Activated CD4-positive, alpha-beta T cell treated with anti-CD3 and anti-CD28 coated beads, Interleukin-2, amount 50 U/mL, for 24 hours (primary cell): ENCODE results near the gene DENND1B.
"Not testable (repeated sequence)": the region's sequence is repeated elsewhere in the genome, so short reads cannot be mapped to it uniquely, and the experiment has no call there.

Experiments
- DNase-seq, 2 donors: peaks; one replicate each; pipeline ENCODE4 v3.0.0-alpha.2; 2020; ENCODE audit warnings: low read depth in 1 of 2, low spot score in 1 of 2

DENND1B gene

GRCh38 chr1:197637406-197637805 lies 137.9 kb downstream of the DENND1B start:
- no peak for DNase-seq

GRCh38 chr1:197633447-197634078 lies 141.7 kb downstream of the DENND1B start:
- no peak for DNase-seq

GRCh38 chr1:197632651-197633050 lies 142.6 kb downstream of the DENND1B start:
- DNase-seq, result no peak

- no peak for DNase-seq
These were observed 143.3 kb downstream of the DENND1B start for GRCh38 chr1:197632005-197632404.

GRCh38 chr1:197622371-197622770 lies 152.9 kb downstream of the DENND1B start:
- DNase-seq, result no peak

GRCh38 chr1:197621761-197622160 lies 153.5 kb downstream of the DENND1B start:
- no peak for DNase-seq

- DNase-seq, result no peak
These were observed 154.5 kb downstream of the DENND1B start for GRCh38 chr1:197620714-197621163.

- no peak for DNase-seq
These were observed 156.2 kb downstream of the DENND1B start for GRCh38 chr1:197619008-197619640.

- DNase-seq, result no peak
These were observed 157.2 kb downstream of the DENND1B start for GRCh38 chr1:197618061-197618460.

- no peak for DNase-seq
These were observed 159.6 kb downstream of the DENND1B start for GRCh38 chr1:197615693-197616011.

GRCh38 chr1:197614916-197615692 lies 160.2 kb downstream of the DENND1B start:
- DNase-seq, result no peak

- no peak for DNase-seq
These were observed 169.0 kb downstream of the DENND1B start for GRCh38 chr1:197606168-197606845.

- no peak for DNase-seq
These were observed 171.0 kb downstream of the DENND1B start for GRCh38 chr1:197604302-197604701.

- no peak for DNase-seq
These were observed 174.5 kb downstream of the DENND1B start for GRCh38 chr1:197600751-197601150.

GRCh38 chr1:197599789-197600188 lies 175.5 kb downstream of the DENND1B start:
- no peak for DNase-seq

GRCh38 chr1:197598935-197599334 lies 176.3 kb downstream of the DENND1B start:
- no peak for DNase-seq

- DNase-seq, result no peak
These were observed 179.9 kb downstream of the DENND1B start for GRCh38 chr1:197595304-197595904.

- DNase-seq, result no peak
These were observed 184.6 kb downstream of the DENND1B start for GRCh38 chr1:197590687-197591086.

- DNase-seq, result no peak
These were observed 189.5 kb downstream of the DENND1B start for GRCh38 chr1:197585809-197586208.

GRCh38 chr1:197577580-197577979 lies 197.7 kb downstream of the DENND1B start:
- no peak for DNase-seq

- not testable (repeated sequence) for DNase-seq
These were observed 199.7 kb downstream of the DENND1B start for GRCh38 chr1:197575531-197575930.
